GM21447 (cell line): ENCODE results near the gene CCR8.
"Not testable (repeated sequence)": the region's sequence is repeated elsewhere in the genome, so short reads cannot be mapped to it uniquely, and the experiment has no call there.

Experiments
- ATAC-seq: cut with Tn5 transposase; IDR thresholded peaks from one replicate; pipeline ENCODE4 v1.9.1; 2021; ENCODE audit not compliant: unreplicated experiment

The CCR8 gene

GRCh38 chr3:39313289-39313688 lies 16.2 kb upstream of the CCR8 start:
- ATAC-seq: no peak

GRCh38 chr3:39315420-39315819 lies 14.1 kb upstream of the CCR8 start:
- ATAC-seq: no peak

DNA sequence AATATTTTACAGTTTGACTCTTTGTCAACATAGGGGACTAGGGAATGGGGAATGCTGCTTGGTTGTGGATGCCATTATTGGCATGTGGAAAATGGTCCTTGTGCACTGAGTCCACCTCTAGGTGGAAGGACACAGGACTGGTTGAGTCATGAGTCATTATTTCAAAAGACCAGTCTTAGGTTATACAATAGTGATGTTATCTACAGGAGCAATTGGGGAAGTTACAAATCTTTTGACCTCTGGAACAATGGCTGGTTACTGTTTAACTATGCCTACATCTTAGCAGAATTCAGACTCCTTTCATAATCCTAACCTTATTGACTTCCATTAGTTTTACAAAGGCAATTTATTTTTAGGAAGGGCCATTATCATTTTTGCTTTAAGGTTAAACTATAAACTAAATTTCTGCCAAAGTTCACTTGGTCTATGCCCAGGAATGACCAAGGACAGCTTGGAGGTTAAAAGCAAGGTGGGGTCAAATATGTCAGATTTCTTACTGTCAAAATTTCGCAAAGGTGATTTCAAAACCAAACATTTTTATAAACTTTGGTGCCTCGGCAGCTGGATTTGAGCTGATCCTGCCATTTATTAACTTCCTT lies 11.8 kb upstream of the CCR8 start:
- ATAC-seq: no peak

GRCh38 chr3:39318301-39318700 lies 11.2 kb upstream of the CCR8 start:
- no peak for ATAC-seq

GRCh38 chr3:39319249-39319648 lies 10.3 kb upstream of the CCR8 start:
- ATAC-seq: no peak

GRCh38 chr3:39321574-39321983 lies 7.9 kb upstream of the CCR8 start:
- ATAC-seq: not testable (repeated sequence)

DNA sequence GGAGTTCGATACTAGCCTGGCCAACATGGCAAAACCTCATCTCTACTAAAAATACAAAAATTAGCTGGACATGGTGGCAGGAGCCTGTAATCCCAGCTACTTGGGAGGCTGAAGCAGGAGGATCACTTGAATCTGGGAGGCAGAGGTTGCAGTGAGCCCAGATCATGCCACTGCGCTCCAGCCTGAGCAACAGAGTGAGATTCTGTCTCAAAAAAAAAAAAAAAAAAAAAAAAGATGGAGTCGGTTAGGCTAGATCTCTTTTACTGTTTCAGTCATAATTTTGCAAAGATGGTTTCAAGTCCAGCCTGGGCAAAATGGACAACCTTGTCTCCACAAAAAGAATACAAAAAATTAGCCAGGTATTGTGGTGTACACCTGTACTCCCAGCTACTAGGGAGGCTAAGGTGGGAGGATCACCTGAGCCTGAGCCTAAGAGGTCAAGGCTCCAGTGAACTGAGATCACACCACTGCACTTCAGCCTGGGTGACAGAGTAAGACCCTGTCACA lies 7.2 kb upstream of the CCR8 start:
- ATAC-seq: not testable (repeated sequence)

GRCh38 chr3:39322936-39323335 lies 6.6 kb upstream of the CCR8 start:
- no peak for ATAC-seq

GRCh38 chr3:39323494-39323893 lies 6.0 kb upstream of the CCR8 start:
- no peak for ATAC-seq

- ATAC-seq: no peak
Measured at GRCh38 chr3:39325236-39325635, 4.3 kb upstream of the CCR8 start.

GRCh38 chr3:39327053-39327745 lies 2.3 kb upstream of the CCR8 start:
- ATAC-seq: peak; percentile 8

- peak; percentile 77 for ATAC-seq
Measured at GRCh38 chr3:39327746-39328349, 1.7 kb upstream of the CCR8 start.

- ATAC-seq: no peak
Measured at GRCh38 chr3:39330824-39331223, 1.3 kb downstream of the CCR8 start.

DNA sequence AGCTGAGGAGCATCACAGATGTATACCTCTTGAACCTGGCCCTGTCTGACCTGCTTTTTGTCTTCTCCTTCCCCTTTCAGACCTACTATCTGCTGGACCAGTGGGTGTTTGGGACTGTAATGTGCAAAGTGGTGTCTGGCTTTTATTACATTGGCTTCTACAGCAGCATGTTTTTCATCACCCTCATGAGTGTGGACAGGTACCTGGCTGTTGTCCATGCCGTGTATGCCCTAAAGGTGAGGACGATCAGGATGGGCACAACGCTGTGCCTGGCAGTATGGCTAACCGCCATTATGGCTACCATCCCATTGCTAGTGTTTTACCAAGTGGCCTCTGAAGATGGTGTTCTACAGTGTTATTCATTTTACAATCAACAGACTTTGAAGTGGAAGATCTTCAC lies 3.0 kb downstream of the CCR8 start:
- ATAC-seq: no peak

GRCh38 chr3:39333607-39334006 lies 4.1 kb downstream of the CCR8 start:
- ATAC-seq: no peak

DNA sequence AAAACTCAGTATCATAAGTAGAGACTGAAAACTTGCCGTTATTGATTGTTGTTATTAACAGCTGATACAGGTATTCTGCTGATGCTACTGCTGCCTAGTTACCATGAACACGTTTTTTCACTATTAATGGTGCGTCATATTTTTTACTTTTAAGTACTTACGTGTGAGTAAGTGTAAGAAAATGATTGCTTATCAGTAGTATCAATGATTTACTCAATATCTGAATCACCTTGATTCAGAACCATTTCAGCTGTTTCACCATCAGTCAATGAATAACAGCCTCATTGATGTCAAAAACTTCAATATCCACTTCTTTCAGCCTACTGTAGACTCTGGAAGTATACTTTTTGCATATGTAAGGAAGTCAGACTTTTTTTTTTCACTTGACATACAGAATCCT lies 4.7 kb downstream of the CCR8 start:
- ATAC-seq: no peak

DNA sequence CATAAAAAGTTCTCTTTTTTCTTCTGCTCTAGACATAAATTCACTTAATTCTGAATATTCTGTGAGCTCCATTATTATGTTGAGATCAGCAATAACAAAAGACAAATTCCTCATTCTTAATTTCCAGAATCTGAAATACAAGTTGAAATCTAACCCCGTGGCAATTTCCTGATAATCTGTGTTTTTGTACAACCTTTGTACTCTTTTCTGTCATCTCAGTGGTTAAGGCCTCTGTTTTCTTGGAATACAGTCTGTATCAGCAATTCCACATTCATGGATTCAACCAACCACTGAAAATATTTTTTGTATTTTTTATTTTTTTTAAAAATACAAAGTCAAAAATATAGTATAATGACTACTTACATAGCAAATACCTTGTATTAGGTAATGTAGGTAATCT lies 8.7 kb downstream of the CCR8 start:
- ATAC-seq: no peak

DNA sequence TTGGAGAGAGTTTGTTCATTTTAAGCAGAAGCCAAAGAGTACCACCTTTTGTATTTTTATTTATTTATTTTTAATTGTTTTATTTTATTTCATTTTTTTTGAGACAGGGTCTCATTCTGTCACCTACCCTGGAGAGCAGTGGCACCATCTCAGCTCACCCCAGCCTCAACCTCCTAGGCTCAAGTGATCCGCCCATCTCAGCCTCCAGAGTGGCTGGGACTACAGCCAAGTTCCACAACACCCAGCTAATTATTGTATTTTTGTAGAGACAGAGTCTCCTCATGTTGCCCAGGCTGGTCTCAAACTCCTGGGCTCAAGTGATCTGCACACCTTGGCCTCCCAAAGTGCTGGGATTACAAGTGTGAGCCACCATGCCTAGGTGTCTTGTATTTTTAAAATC lies 9.6 kb downstream of the CCR8 start:
- ATAC-seq: no peak

- no peak for ATAC-seq
Measured at GRCh38 chr3:39343076-39343717, 13.7 kb downstream of the CCR8 start.

DNA sequence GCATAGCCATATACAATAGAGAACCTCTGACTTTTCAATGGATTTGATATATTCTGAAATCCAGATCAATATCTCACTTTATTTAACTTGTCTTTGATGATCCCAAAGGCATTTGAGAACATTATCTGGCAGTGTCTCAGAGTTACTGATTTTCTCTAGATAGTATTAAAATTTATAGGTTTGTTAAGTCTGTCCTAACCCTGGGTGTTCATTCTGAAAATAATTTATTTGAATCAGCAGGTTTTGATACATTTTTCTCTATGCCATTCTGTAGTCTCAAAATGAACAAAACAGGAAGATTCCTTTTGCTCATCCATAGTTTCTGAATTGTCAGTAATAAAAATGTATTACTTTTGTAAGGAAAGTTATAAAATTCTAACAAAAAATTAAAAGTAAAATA lies 14.3 kb downstream of the CCR8 start:
- no peak for ATAC-seq

GRCh38 chr3:39344746-39345344 lies 15.3 kb downstream of the CCR8 start:
- no peak for ATAC-seq
